GM18511 (cell line): ENCODE results near the gene SLCO4A1.

Source experiments
- ATAC-seq: cut with Tn5 transposase; IDR thresholded peaks from one replicate; pipeline ENCODE4 v1.9.1; 2021; ENCODE audit warnings: mild to moderate bottlenecking, moderate library complexity; ENCODE audit not compliant: unreplicated experiment

Gene SLCO4A1

GRCh38 chr20:62663145-62664018, 21.1 kb downstream of the SLCO4A1 start:
- no peak for ATAC-seq

GRCh38 chr20:62664019-62664971, 22.0 kb downstream of the SLCO4A1 start:
- ATAC-seq, result no peak

GRCh38 chr20:62665153-62665754, 23.0 kb downstream of the SLCO4A1 start:
- no peak for ATAC-seq

GRCh38 chr20:62665826-62666735, 23.8 kb downstream of the SLCO4A1 start:
- no peak for ATAC-seq

- no peak for ATAC-seq
Measured at GRCh38 chr20:62666736-62667529, 24.6 kb downstream of the SLCO4A1 start.

GRCh38 chr20:62667530-62668440, 25.5 kb downstream of the SLCO4A1 start:
- ATAC-seq, result no peak

- no peak for ATAC-seq
Measured at GRCh38 chr20:62668441-62669027, 26.2 kb downstream of the SLCO4A1 start.

- no peak for ATAC-seq
Measured at GRCh38 chr20:62669249-62669648, 26.9 kb downstream of the SLCO4A1 start.

GRCh38 chr20:62670156-62670555, 27.9 kb downstream of the SLCO4A1 start:
- ATAC-seq, result no peak

GRCh38 chr20:62670998-62671397, 28.7 kb downstream of the SLCO4A1 start:
- no peak for ATAC-seq

GRCh38 chr20:62671765-62672164, 29.5 kb downstream of the SLCO4A1 start:
- no peak for ATAC-seq

- no peak for ATAC-seq
Measured at GRCh38 chr20:62674370-62674769, 32.1 kb downstream of the SLCO4A1 start.

GRCh38 chr20:62675156-62675876, 33.0 kb downstream of the SLCO4A1 start:
- no peak for ATAC-seq

GRCh38 chr20:62675877-62676260, 33.6 kb downstream of the SLCO4A1 start:
- ATAC-seq, result no peak

- ATAC-seq, result no peak
Measured at GRCh38 chr20:62676976-62677375, 34.7 kb downstream of the SLCO4A1 start.

GRCh38 chr20:62677678-62678077, 35.4 kb downstream of the SLCO4A1 start:
- ATAC-seq, result no peak

- ATAC-seq, result no peak
Measured at GRCh38 chr20:62678553-62678952, 36.2 kb downstream of the SLCO4A1 start.
